GM12875 (cell line): Measurements from ENCODE around the gene SUN1.

Experiments
- H3K4me3 ChIP-seq: one replicate; pipeline ENCODE4 v1.5.1; 2011; ENCODE audit warnings: low read depth, low read length, control low read depth
- CTCF ChIP-seq: IDR thresholded peaks from 2 replicates; pipeline ENCODE4 v1.5.1; 2011; ENCODE audit warnings: low read depth, mild to moderate bottlenecking, control low read depth, inconsistent platforms, low read length, moderate library complexity, borderline replicate concordance; ENCODE audit not compliant: insufficient read depth

SUN1 gene

GRCh38 chr7:816751-817671 is 15.3 kb upstream of the SUN1 start:
- no peak for TF ChIP-seq CTCF
- peak overlapping the region; percentile 69 for H3K4me3 ChIP-seq

- no peak overlapping the region for H3K4me3 ChIP-seq
- TF ChIP-seq CTCF: peak; percentile 27; the same call in 1 of the 2 replicates
These were observed 14.1 kb upstream of the SUN1 start for GRCh38 chr7:818031-818699.

GRCh38 chr7:820341-820740 is 11.9 kb upstream of the SUN1 start:
- TF ChIP-seq CTCF: no peak
- no peak overlapping the region for H3K4me3 ChIP-seq

- TF ChIP-seq CTCF: no peak
- H3K4me3 ChIP-seq: no peak overlapping the region
These were observed 10.6 kb upstream of the SUN1 start for GRCh38 chr7:821688-822087.

GRCh38 chr7:822692-823276 is 9.5 kb upstream of the SUN1 start:
- no peak for TF ChIP-seq CTCF
- H3K4me3 ChIP-seq: no peak overlapping the region

GRCh38 chr7:823649-824048 is 8.6 kb upstream of the SUN1 start:
- TF ChIP-seq CTCF: no peak
- H3K4me3 ChIP-seq: no peak overlapping the region
